ENCODE results near the gene ZNF804A. TPM values are rescaled to one million over a fixed set of nuclear protein-coding genes. Genes with fewer than 3 reads are reported as not detected.

The ZNF804A gene
- total RNA-seq, 1 experiment from 2014 or later, result not detected

DNA sequence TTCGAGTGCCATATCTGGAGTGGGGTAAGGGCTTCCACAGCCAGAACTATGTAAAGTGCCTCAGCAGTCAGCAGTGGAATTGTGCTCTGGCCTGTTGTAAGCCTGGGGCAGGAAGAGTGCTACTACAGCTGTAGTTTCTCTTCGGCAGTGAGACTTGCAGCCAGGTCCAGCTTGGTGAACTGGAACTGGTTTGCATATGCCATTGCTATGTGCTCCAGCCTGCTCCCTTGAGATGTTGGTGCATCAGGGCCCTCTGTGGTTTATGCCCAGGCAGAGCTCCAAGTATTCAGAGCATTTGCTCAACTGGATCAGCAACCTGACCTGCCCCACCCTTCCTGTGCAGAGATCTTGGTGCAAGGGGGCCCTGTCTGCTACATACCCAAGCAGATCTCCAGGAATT is 47.8 kb downstream of the ZNF804A start:
- Histone ChIP-seq H3K9me3 (peaks cover 8% of the 10 kb centered on the region), H3K36me3 (ENCODE audit: control insufficient read depth, insufficient read depth, low read length) (no peaks in the 10 kb centered on the region), H3K4me1 (peaks cover 20% of the 10 kb centered on the region), H3K27me3 (replicated peaks; ENCODE audit: control insufficient read depth, insufficient read depth, low read length) (no peaks in the 10 kb centered on the region), H3K4me3 (ENCODE audit: low read depth, low read length) (no peak overlapping the region)
- intact Hi-C loops (cut with micrococcal nuclease; ENCODE audit: unreplicated experiment), result no loop called here
- H3K36me3 Mint-ChIP-seq (ENCODE audit: insufficient read depth, unreplicated experiment), result no peaks in the 10 kb centered on the region
- TF ChIP-seq, protein P1, sequence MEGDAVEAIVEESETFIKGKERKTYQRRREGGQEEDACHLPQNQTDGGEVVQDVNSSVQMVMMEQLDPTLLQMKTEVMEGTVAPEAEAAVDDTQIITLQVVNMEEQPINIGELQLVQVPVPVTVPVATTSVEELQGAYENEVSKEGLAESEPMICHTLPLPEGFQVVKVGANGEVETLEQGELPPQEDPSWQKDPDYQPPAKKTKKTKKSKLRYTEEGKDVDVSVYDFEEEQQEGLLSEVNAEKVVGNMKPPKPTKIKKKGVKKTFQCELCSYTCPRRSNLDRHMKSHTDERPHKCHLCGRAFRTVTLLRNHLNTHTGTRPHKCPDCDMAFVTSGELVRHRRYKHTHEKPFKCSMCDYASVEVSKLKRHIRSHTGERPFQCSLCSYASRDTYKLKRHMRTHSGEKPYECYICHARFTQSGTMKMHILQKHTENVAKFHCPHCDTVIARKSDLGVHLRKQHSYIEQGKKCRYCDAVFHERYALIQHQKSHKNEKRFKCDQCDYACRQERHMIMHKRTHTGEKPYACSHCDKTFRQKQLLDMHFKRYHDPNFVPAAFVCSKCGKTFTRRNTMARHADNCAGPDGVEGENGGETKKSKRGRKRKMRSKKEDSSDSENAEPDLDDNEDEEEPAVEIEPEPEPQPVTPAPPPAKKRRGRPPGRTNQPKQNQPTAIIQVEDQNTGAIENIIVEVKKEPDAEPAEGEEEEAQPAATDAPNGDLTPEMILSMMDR (IDR thresholded peaks at IDR 0.05; ENCODE audit: insufficient read depth in 1 of 2, low read depth in 1 of 2, low read length in 1 of 2, severe bottlenecking in 1 of 2, unreplicated experiment in 1 of 2), result no peak
- no TSS peak for BruUV-seq (replicated peaks)
- H3K27ac Mint-ChIP-seq (ENCODE audit: unreplicated experiment), result no peak overlapping the region
- H3K27me3 Mint-ChIP-seq (ENCODE audit: insufficient read depth, unreplicated experiment), result no peaks in the 10 kb centered on the region
- H3K4me3 Mint-ChIP-seq (ENCODE audit: unreplicated experiment), result no peak overlapping the region
- peaks cover 15% of the 10 kb centered on the region for H3K9me3 Mint-ChIP-seq (ENCODE audit: unreplicated experiment)
- peaks cover 12% of the 10 kb centered on the region for H3K4me1 Mint-ChIP-seq (ENCODE audit: low read depth, unreplicated experiment)
- peak; percentile 14 to 53 for DNase-seq
- CTCF ChIA-PET, result no interaction called here
- POLR2A ChIA-PET, result no interaction called here

DNA sequence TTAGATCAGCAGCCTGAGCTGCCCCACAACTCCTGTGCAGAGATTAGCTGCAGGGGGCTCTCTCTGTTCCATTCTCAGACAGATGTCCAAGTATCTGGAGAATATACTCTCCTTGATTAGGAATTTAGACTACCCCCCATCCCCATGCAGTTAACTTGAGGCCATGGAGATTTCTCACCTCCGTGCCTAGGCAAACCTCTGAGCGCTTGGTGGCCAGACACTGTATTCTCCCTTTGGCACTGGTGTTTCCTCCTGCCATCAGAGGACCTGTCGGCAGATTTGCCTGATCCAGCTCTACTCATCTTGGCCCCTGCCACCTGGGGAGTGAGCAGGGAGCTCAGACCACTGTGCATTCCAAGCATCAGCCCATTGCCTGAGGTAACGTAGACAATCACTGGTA is 48.3 kb downstream of the ZNF804A start:
- no TSS peak for BruUV-seq (replicated peaks)
- intact Hi-C loops (cut with micrococcal nuclease; ENCODE audit: unreplicated experiment), result no loop called here

GRCh38 chr2:184654945-184655344 is 56.6 kb downstream of the ZNF804A start:
- no peak overlapping the region for H3K27ac Mint-ChIP-seq (ENCODE audit: unreplicated experiment)
- H3K36me3 ChIP-seq (ENCODE audit: control insufficient read depth, insufficient read depth, low read length), result no peaks in the 10 kb centered on the region
- H3K4me3 ChIP-seq (ENCODE audit: low read depth, low read length), result no peak overlapping the region
- H3K27me3 ChIP-seq (replicated peaks; ENCODE audit: control insufficient read depth, insufficient read depth, low read length), result no peaks in the 10 kb centered on the region
- BruUV-seq (replicated peaks), result no TSS peak
- no peaks in the 10 kb centered on the region; the same call in 1 of the 2 replicates for H3K9me3 ChIP-seq
- H3K4me3 Mint-ChIP-seq (ENCODE audit: unreplicated experiment), result no peak overlapping the region
- CTCF ChIA-PET, result no interaction called here
- TF ChIP-seq, protein P1 (IDR thresholded peaks at IDR 0.05; ENCODE audit: insufficient read depth in 1 of 2, low read depth in 1 of 2, low read length in 1 of 2, severe bottlenecking in 1 of 2, unreplicated experiment in 1 of 2), result no peak
- H3K9me3 Mint-ChIP-seq (ENCODE audit: unreplicated experiment), result peaks cover 10% of the 10 kb centered on the region
- intact Hi-C loops (cut with micrococcal nuclease; ENCODE audit: unreplicated experiment), result no loop called here
- H3K4me1 Mint-ChIP-seq (ENCODE audit: low read depth, unreplicated experiment), result no peaks in the 10 kb centered on the region
- DNase-seq, result no peak
- no peaks in the 10 kb centered on the region for H3K27me3 Mint-ChIP-seq (ENCODE audit: insufficient read depth, unreplicated experiment)
- POLR2A ChIA-PET, result no interaction called here
- no peaks in the 10 kb centered on the region for H3K36me3 Mint-ChIP-seq (ENCODE audit: insufficient read depth, unreplicated experiment)
- no peaks in the 10 kb centered on the region for H3K4me1 ChIP-seq

More for the DNA sequence above, 48.3 kb downstream of the ZNF804A start:
- H3K9me3 ChIP-seq, result peaks cover 8% of the 10 kb centered on the region
- TF ChIP-seq, protein P1 (IDR thresholded peaks at IDR 0.05; ENCODE audit: insufficient read depth in 1 of 2, low read depth in 1 of 2, low read length in 1 of 2, severe bottlenecking in 1 of 2, unreplicated experiment in 1 of 2), result no peak
- CTCF ChIA-PET, result no interaction called here
- H3K36me3 Mint-ChIP-seq (ENCODE audit: insufficient read depth, unreplicated experiment), result no peaks in the 10 kb centered on the region
- no peak overlapping the region for H3K27ac Mint-ChIP-seq (ENCODE audit: unreplicated experiment)
- H3K4me3 ChIP-seq (ENCODE audit: low read depth, low read length), result no peak overlapping the region
- H3K9me3 Mint-ChIP-seq (ENCODE audit: unreplicated experiment), result peaks cover 15% of the 10 kb centered on the region
- H3K36me3 ChIP-seq (ENCODE audit: control insufficient read depth, insufficient read depth, low read length), result no peaks in the 10 kb centered on the region
- no peak overlapping the region for H3K4me3 Mint-ChIP-seq (ENCODE audit: unreplicated experiment)
- peaks cover 12% of the 10 kb centered on the region for H3K4me1 Mint-ChIP-seq (ENCODE audit: low read depth, unreplicated experiment)
- no peaks in the 10 kb centered on the region for H3K27me3 ChIP-seq (replicated peaks; ENCODE audit: control insufficient read depth, insufficient read depth, low read length)
- H3K27me3 Mint-ChIP-seq (ENCODE audit: insufficient read depth, unreplicated experiment), result no peaks in the 10 kb centered on the region
- DNase-seq, result no peak
- POLR2A ChIA-PET, result no interaction called here
- peaks cover 20% of the 10 kb centered on the region for H3K4me1 ChIP-seq
